ENCODE data around the gene RGS2.

RGS2 gene

DNA sequence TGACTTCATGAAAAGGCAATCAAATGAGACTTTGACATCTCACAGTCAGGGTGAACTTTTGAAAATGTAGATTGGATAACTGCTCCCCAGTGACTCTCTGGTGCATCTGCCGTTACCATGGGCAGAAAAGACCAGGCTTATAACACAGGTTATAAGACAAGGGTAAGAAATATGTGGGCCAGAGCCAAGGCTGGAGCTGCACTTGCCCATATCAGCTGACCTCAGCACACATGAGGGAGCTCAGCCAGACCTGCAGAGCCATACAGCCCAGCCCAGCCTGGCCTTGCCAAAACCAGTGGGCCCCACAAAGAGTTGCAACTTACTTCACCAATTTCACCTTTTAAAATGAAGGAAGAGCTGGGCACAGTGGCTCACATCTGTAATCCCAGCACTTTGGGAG, 11.7 kb upstream of the RGS2 start:
- DNase-seq, result no peak

DNA sequence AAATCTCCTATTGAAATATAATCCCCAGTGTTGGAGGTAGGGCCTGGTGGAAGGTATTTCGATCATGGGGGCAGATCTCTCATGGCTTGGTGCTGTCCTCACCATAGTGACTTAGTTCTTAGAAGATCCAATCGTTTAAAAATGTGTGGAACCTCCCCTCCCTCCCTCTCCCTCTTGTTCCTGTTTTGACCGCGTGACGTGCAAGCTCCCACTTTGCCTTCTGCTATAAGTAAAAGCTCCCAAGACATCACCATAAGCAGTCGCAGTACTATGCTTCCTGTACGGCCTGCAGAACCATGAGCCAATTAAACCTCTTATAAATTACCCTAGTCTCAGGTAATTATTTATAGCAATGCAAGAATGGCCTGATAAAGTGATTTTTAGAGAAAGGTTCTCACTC, 10.9 kb upstream of the RGS2 start:
- no peak for DNase-seq

DNA sequence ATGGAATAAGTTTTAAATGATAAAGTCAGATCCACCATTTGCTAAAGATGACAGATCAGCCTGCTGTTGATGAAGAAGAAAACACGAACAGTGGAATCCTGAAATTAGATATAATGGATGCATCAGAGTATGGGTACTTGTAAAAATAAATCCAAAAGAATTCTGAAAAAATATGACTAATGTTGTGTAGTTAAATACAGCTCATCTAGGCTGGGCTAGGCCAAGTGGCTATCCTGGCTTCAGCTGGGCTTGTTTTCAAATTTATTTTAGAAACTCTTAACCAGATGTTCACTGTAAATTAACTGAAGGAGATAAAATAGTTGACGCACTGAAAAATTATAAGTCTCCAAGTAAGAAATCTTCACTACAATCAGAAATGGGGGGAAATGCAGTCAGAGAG, 7.4 kb upstream of the RGS2 start:
- DNase-seq, result no peak

GRCh38 chr1:192802406-192802805, 6.4 kb upstream of the RGS2 start:
- DNase-seq, result no peak

- no peak for DNase-seq
Measured at GRCh38 chr1:192803501-192803900, 5.3 kb upstream of the RGS2 start.

- no peak for DNase-seq
Measured at GRCh38 chr1:192805832-192806323, 3.0 kb upstream of the RGS2 start.

- no peak for DNase-seq
Measured at GRCh38 chr1:192807211-192808162, 1.4 kb upstream of the RGS2 start.

GRCh38 chr1:192808163-192808517, 699 bp upstream of the RGS2 start:
- no peak for DNase-seq

- no peak for DNase-seq
Measured at GRCh38 chr1:192809307-192810252, 741 bp downstream of the RGS2 start.

DNA sequence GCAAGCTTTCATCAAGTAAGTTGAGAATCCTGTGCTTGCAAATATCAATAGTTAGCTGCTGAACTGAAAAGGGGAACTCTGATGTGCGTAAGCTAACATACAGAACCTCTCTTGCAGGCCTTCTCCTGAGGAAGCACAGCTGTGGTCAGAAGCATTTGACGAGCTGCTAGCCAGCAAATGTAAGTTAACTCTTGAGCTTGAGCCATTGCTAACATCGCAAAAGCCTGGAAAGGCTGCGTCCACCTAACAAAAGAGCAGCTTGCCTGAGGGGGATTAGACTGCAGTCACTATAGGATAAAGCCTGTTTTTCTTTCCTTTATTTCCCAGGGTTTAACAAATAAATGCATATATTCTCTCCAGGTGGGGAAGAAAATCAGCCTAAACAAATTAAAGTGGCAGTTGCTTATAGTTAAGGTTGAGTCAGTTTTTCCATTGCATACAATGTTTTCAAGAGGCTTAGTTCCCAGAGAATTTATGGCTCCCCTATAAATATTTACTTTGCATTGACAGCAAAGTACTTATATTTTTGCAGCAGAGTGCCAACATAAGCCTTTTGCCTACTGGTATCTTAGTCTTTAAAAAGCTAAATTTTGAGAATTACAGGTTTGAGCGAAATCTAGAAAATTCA, 1.5 kb downstream of the RGS2 start:
- DNase-seq, result no peak

DNA sequence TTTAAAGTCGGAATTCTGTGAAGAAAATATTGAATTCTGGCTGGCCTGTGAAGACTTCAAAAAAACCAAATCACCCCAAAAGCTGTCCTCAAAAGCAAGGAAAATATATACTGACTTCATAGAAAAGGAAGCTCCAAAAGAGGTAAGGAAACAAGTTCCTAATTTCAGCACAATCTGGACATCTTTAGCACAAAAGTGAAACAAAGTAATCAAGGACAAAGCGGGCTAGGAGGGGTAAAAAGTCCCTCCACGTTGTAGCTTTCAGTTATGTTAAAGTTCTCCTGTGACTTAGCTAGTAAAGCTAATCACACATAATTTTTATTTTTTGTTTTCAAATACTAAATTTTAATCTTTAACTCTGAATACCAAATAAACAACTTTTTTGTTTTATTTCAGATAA, 2.2 kb downstream of the RGS2 start:
- no peak for DNase-seq

DNA sequence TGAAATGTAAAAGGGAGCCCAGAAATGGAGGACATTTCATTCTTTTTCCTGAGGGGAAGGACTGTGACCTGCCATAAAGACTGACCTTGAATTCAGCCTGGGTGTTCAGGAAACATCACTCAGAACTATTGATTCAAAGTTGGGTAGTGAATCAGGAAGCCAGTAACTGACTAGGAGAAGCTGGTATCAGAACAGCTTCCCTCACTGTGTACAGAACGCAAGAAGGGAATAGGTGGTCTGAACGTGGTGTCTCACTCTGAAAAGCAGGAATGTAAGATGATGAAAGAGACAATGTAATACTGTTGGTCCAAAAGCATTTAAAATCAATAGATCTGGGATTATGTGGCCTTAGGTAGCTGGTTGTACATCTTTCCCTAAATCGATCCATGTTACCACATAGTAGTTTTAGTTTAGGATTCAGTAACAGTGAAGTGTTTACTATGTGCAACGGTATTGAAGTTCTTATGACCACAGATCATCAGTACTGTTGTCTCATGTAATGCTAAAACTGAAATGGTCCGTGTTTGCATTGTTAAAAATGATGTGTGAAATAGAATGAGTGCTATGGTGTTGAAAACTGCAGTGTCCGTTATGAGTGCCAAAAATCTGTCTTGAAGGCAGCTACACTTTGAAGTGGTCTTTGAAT, 2.9 kb downstream of the RGS2 start:
- DNase-seq, result no peak

GRCh38 chr1:192812420-192813209, 3.8 kb downstream of the RGS2 start:
- DNase-seq, result no peak

DNA sequence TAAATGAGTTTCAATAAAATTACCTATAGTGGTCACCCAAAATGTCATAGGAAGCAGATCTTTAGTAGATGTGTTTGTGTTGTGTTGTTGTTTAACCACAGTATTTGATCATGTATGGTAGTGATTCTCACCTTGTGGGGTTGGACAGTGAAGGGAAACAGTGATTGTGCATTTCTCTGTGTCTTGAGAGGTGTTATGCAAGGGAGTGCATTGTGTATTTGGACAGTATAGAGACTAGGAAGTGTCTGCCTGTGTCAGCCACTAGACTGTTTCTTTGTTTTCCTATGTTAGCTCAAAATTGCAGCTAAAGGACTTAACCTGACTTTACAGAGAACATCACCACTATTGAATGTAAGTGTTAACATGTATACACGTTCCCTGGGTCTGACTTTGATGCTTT, 6.0 kb downstream of the RGS2 start:
- no peak for DNase-seq

GRCh38 chr1:192817246-192817645, 8.4 kb downstream of the RGS2 start:
- DNase-seq, result no peak

DNA sequence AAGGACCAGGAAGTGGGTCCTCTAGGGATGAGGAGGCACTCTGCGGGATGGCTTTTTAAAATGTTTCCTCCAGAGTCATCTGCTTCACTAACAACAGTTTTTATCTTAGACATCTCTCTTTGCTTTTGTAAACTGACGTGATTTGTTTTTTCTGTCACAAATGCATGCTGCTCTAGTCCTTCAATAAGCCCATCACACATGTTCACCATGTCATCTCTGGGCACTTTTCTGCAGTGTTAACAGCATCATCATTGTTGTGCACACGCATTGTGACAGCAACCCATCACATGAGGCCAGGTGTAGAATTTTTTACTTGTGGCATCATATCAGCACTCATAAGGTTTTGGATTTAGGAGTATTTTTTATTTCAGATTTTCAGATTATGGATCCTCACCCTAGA, 12.5 kb downstream of the RGS2 start:
- no peak for DNase-seq

DNA sequence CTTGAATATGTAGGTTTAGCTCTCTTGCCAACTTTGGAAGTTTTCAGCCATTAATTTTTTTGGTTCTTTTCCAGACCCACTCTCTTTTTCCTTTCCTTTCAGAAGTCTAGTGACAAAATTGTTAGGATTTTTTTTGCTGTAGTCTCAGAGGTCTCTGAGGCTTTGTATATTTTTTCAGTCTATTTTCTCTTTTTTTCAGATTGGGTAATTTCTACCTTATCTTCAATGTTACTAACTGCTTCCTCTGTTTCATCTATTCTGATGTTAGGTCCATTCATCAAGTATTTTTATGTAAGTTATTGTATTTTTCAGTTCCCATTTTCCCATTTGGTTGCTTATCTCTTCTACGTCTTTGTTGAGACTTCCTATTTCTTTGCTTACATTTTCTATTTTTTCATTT, 15.7 kb downstream of the RGS2 start:
- DNase-seq, result no peak

DNA sequence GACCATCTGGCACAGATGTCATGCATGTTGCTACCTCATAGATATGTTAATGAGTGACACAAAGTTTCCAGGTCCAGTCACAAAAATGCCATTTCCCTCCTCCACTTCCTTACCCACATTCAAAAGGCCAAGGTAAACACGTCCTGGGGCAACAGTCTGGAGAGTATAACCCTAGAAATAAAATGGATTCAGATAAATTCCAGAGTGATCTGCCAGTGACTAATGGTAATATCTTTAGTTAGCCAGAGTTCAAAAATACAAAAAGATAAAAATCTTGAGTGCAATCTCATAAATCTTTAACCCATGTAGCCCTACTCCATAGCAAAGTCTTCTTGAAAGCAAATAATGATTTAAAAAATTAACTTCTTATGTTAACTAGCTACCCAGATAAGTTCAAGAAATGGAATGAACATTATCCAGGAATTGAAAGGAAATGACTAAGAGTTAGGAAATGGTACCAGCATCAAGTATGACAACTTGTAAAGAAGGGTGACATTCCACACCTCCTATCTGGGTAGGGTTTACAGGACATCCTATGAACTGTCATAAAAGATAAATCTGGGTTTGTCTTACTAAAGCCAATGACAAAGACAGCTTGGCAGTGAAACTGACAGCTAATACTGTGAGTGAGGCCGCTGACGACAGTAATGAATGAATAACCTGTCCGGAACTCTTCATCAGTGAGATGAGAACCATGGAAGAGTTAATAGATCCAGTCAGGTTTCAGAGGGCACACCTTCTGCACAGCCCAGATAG, 18.1 kb downstream of the RGS2 start:
- DNase-seq, result no peak

DNA sequence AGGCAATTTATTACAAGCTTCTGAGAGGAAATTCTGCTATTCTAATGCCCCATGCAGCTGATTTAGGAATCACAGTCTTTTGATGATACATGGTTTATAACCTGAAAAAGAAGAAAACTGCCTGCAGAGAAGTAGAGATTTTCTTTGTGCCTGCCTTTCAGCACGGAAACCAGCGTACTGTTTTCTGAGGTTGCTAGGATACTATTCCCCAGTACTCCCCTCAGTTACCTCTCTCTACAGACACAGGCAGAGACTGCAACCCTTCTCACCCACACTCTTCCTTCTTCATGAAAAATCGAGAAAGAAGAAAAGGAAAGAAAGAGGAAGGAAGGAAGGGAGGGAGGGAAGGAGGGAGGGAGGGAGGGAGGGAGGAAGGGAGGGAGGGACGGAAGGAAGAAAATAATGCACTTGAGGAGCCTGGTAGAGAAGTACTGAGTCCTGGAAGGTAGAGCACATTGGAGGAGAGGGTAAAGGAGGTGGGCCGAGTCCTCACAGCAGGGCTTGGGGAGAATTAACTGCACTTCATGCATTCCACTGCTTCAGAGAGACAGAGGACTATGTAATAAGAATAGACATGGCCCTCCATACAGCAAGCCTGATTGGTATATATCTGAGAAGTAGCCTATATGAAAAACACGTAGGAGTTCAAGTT, 21.9 kb downstream of the RGS2 start:
- no peak for DNase-seq

GRCh38 chr1:192831706-192832355, 23.0 kb downstream of the RGS2 start:
- no peak for DNase-seq
